PFSK-1 (cell line): ENCODE measurements around the gene SAPCD2.

Experiments used
- FOXP2 ChIP-seq: optimal IDR thresholded peaks from 2 replicates; pipeline ENCODE3; 2011; ENCODE audit warnings: borderline replicate concordance, control low read depth, inconsistent platforms; ENCODE audit not compliant: insufficient read depth; ENCODE audit errors: extremely low read length, extremely low read depth
- POLR2AphosphoS5 ChIP-seq: IDR thresholded peaks from 2 replicates; pipeline ENCODE4 v1.6.1; 2012; ENCODE audit warnings: low read depth, mild to moderate bottlenecking, control low read depth, low read length, moderate library complexity
- SIN3A ChIP-seq: IDR thresholded peaks from 2 replicates; pipeline ENCODE4 v1.6.1; 2012; ENCODE audit warnings: mild to moderate bottlenecking, low read length, moderate library complexity, borderline replicate concordance; ENCODE audit not compliant: insufficient read depth
- TAF1 ChIP-seq: IDR thresholded peaks from 2 replicates; pipeline ENCODE4 v1.6.1; 2012; ENCODE audit warnings: low read length, control low read depth, borderline replicate concordance; ENCODE audit not compliant: insufficient read depth
- TF ChIP-seq, protein P1 (sequence below), 2 experiments: IDR thresholded peaks; 2 replicates each; pipeline versions ENCODE4 v1.6.1 to v1.8.0; 2011 to 2012; ENCODE audit warnings: low read depth in 2 of 2, low read length in 2 of 2, control low read depth in 1 of 2, inconsistent platforms in 1 of 2, mild to moderate bottlenecking in 1 of 2, moderate library complexity in 1 of 2; ENCODE audit not compliant: insufficient read depth in 1 of 2

The SAPCD2 gene

DNA sequence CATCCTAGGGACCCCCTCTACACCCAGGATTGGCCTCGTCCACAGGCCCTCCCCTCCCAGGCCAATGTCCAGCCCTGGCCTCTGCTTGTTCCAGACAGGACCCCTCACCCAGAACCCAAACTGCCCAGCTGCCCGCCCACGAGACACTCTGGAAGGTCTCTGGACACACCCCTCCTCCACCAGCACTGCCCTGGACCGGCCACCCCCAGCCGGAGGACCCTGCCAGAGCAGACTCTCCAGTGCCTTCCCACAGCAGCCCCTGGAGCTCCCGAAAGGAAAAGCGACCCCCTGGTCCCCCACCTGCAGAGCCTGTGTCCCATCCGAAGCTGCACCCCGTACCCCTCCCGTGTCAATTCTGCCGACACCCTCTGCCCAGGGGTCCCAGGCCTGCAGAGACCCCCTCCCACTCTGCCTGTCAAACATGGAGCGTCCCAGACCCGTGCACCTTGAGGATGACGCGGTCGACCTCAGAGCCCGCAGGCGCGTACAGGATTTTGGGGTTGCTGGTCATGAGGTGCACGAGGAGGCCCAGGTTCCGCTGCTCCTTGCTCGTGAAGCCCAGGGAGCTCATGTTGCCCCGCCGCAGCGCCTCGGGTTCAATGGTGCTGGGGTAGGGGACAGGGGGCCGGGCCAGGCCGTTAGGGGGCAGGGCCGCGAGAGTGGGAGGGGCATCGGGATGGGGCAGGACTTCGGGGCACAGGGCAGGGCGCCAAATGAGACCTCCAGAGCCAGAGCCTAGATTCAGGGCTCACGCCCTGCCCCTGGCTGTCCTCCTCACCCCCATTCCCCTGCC lies 50.3 kb downstream of the SAPCD2 start:
- TF ChIP-seq TAF1, result no peak
- no peak for TF ChIP-seq SIN3A
- TF ChIP-seq, protein P1, sequence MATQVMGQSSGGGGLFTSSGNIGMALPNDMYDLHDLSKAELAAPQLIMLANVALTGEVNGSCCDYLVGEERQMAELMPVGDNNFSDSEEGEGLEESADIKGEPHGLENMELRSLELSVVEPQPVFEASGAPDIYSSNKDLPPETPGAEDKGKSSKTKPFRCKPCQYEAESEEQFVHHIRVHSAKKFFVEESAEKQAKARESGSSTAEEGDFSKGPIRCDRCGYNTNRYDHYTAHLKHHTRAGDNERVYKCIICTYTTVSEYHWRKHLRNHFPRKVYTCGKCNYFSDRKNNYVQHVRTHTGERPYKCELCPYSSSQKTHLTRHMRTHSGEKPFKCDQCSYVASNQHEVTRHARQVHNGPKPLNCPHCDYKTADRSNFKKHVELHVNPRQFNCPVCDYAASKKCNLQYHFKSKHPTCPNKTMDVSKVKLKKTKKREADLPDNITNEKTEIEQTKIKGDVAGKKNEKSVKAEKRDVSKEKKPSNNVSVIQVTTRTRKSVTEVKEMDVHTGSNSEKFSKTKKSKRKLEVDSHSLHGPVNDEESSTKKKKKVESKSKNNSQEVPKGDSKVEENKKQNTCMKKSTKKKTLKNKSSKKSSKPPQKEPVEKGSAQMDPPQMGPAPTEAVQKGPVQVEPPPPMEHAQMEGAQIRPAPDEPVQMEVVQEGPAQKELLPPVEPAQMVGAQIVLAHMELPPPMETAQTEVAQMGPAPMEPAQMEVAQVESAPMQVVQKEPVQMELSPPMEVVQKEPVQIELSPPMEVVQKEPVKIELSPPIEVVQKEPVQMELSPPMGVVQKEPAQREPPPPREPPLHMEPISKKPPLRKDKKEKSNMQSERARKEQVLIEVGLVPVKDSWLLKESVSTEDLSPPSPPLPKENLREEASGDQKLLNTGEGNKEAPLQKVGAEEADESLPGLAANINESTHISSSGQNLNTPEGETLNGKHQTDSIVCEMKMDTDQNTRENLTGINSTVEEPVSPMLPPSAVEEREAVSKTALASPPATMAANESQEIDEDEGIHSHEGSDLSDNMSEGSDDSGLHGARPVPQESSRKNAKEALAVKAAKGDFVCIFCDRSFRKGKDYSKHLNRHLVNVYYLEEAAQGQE (IDR thresholded peaks at IDR 0.05; ENCODE audit: insufficient read depth in 1 of 2, low read depth in 2 of 2, low read length in 2 of 2), result no peak
- TF ChIP-seq FOXP2, result no peak
- TF ChIP-seq POLR2AphosphoS5, result no peak

DNA sequence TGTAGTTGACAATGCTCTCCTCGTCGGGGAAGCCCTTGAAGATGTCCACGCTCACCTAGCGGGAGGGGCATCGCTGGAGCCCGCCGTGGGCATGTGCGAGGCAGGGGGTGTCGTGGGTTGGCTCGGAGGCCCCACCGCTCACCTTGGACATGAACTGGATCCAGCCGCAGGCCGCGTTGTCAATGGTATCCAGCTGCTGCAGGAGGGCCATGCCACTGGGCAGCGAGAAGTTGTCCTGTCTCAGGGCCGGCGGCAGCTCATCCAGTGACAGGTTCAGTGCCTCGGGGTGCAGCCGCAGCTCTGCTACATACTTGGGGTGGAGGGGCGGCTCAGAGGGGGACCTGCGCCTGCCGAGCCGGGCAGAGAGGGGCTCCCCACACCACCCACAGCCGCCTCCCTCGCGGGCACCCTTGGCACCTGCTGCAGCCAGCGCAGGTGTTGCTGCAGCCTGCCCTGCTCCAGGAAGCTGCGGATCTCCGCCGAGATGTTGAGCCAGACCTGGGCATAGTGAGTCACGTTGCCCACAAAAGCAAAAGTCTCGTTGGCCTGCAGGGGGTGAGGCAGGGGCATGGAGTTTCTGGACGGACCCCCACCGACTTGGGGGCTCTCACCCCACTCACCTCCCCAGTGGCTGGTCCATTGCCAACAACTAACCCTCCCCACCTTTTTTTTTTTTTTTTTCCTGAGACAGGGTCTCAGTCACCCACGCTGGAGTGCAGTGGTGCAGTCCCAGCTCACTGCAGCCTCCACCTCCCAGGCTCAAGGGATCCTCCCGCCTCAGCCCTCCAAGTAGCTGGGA lies 51.4 kb downstream of the SAPCD2 start:
- TF ChIP-seq FOXP2 (no peak), TAF1 (no peak), POLR2AphosphoS5 (no peak), SIN3A (no peak)
- TF ChIP-seq, protein P1 (IDR thresholded peaks at IDR 0.05; ENCODE audit: insufficient read depth in 1 of 2, low read depth in 2 of 2, low read length in 2 of 2), result no peak

DNA sequence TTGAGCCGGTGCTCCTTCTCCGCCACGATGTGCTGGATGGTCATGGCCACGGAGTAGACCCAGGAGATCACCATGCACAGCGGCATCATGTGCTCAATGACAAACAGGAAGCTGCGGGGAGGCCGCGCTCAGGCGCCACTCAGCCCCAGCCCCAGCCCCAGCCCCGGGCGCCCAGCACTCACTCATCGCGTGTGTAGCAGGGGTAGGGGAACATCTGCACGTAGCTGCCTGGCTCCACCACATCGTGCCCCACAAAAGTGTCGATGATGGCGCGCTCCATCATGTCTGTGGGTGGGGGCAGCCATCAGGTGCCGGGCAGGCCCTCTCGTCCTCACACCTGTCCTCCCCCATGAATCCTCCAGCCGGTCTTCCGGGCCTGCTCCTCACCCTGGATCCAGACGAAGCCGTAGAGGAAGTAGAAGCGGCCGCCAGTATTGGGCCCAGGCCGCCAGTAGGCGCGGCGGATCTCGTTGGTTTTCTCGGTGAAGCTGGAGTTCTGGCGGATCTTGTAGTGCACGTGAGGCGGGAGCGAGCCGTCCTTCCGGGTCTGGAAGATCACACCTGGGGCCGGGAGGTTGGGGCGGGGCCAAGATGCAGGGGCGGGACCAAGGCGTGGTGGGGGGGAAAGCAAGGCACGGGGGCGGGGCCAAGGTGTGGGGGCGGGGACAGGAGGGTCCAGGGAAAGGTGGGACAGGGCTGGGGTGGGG lies 52.4 kb downstream of the SAPCD2 start:
- TF ChIP-seq SIN3A (no peak), TAF1 (no peak), FOXP2 (no peak), POLR2AphosphoS5 (no peak)
- TF ChIP-seq, protein P1 (IDR thresholded peaks at IDR 0.05; ENCODE audit: insufficient read depth in 1 of 2, low read depth in 2 of 2, low read length in 2 of 2), result no peak

DNA sequence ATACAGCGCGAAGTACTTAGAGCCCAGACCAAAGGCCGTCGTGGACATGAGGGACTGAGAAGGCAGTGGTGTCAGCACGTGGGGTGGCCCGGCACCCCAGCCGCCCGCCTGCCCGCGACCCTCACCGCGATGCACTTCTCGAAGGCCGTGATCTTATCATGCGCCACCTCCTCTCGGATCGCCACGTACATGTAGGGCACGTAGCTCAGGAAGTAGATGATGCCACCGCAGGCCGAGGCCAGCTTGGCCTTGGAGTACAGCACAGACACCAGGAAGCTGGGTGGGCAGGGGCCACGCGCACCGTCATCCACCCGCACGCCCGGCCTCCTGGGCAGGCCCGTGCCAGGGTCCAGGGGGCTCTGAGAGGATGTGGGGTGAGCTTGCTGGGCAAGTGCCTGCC lies 53.3 kb downstream of the SAPCD2 start:
- TF ChIP-seq POLR2AphosphoS5, result no peak
- TF ChIP-seq TAF1, result no peak

DNA sequence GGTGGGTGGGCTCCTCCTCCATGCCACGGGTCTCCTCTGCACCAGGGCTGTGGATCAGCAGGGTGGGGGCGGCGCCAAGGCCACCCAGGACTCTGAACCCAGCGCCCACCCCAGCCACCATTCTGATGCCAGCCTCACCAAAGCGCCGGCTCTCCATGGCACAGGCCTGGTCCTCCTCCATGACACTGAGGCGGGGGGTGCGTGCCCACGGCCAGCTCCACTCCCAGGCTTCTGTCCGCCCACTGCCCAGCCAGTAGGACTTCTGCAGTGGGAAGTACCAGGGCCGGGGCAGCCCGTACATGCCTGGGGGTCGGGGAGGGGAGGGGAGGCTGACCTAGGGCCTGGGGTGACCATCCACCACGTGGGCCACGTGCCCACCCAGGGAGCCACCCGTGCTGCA lies 53.9 kb downstream of the SAPCD2 start:
- TF ChIP-seq POLR2AphosphoS5 (no peak), SIN3A (no peak), TAF1 (no peak), FOXP2 (no peak)
- TF ChIP-seq, protein P1 (IDR thresholded peaks at IDR 0.05; ENCODE audit: insufficient read depth in 1 of 2, low read depth in 2 of 2, low read length in 2 of 2), result no peak
